ENCODE results near the gene ORAI1.
"Not testable (repeated sequence)": the region's sequence is repeated elsewhere in the genome, so short reads cannot be mapped to it uniquely, and the experiment has no call there.

The ORAI1 gene

GRCh38 chr12:121678716-121679300 lies 52.5 kb downstream of the ORAI1 start:
- Histone ChIP-seq H3K9me3 (no peaks in the 10 kb centered on the region), H3K36me3 (no peaks in the 10 kb centered on the region), H3K27me3 (no peaks in the 10 kb centered on the region), H3K4me1 (no peaks in the 10 kb centered on the region), H3K4me3 (ENCODE audit: low read depth, low read length) (no peak overlapping the region)
- no peak for TF ChIP-seq CTCF (IDR thresholded peaks at IDR 0.05; ENCODE audit: low read depth, low read length)
- DNase-seq = no peak

GRCh38 chr12:121679661-121680197 lies 53.4 kb downstream of the ORAI1 start:
- H3K27me3 ChIP-seq; H3K4me1 ChIP-seq; H3K4me3 ChIP-seq (ENCODE audit: low read depth, low read length); H3K9me3 ChIP-seq; H3K36me3 ChIP-seq; DNase-seq: not testable (repeated sequence)

- H3K27me3 ChIP-seq = no peaks in the 10 kb centered on the region
- DNase-seq = no peak
- no peaks in the 10 kb centered on the region for H3K4me1 ChIP-seq
- H3K9me3 ChIP-seq = no peaks in the 10 kb centered on the region
- no peak overlapping the region for H3K4me3 ChIP-seq (ENCODE audit: low read depth, low read length)
- TF ChIP-seq CTCF (IDR thresholded peaks at IDR 0.05; ENCODE audit: low read depth, low read length) = no peak
- H3K36me3 ChIP-seq = no peaks in the 10 kb centered on the region
Measured at GRCh38 chr12:121688966-121689365, 62.6 kb downstream of the ORAI1 start.

- no peaks in the 10 kb centered on the region for H3K36me3 ChIP-seq
- DNase-seq = no peak
- no peaks in the 10 kb centered on the region for H3K9me3 ChIP-seq
- H3K4me1 ChIP-seq = no peaks in the 10 kb centered on the region
- TF ChIP-seq CTCF (IDR thresholded peaks at IDR 0.05; ENCODE audit: low read depth, low read length) = no peak
- no peaks in the 10 kb centered on the region for H3K27me3 ChIP-seq
- H3K4me3 ChIP-seq (ENCODE audit: low read depth, low read length) = no peak overlapping the region
Measured at GRCh38 chr12:121689430-121689829, 63.1 kb downstream of the ORAI1 start.
